Keratinocyte (primary cell): ENCODE results near the gene CDR2L. TPM values are rescaled to one million over a fixed set of nuclear protein-coding genes. Genes with fewer than 3 reads are reported as not detected.

Experiments
- DNase-seq: peaks from one replicate; pipeline ENCODE4 v3.0.0-alpha.2; 2011; ENCODE audit warnings: low read depth, missing footprints, low spot score
- FAIRE-seq: peaks from 2 replicates; lab custom pipeline; 2011; peaks lifted over from hg19 to GRCh38; lab: Jason Lieb, UNC
- H2AFZ ChIP-seq: 2 replicates; pipeline ENCODE4 v1.6.0; 2012; ENCODE audit warnings: low read length, control low read depth, inconsistent platforms; ENCODE audit not compliant: control insufficient read depth
- H3K27ac ChIP-seq: 2 replicates; pipeline ENCODE4 v1.5.1; 2011; ENCODE audit warnings: low read length; ENCODE audit not compliant: control insufficient read depth, insufficient read depth
- H3K27me3 ChIP-seq: 3 replicates; pipeline ENCODE4 v1.6.0; 2011; ENCODE audit warnings: low read length; ENCODE audit not compliant: control insufficient read depth, insufficient read depth; ENCODE audit errors: extremely low read depth
- H3K36me3 ChIP-seq, 2 experiments: 2 replicates in 1 of 2; 3 replicates in 1 of 2; pipeline ENCODE4 v1.5.1; 2011; ENCODE audit warnings: low read length in 2 of 2, mild to moderate bottlenecking in 1 of 2; ENCODE audit not compliant: control insufficient read depth in 2 of 2, insufficient read depth in 2 of 2; ENCODE audit errors: extremely low read depth in 1 of 2
- H3K4me1 ChIP-seq: 3 replicates; pipeline ENCODE4 v1.5.1; 2011; ENCODE audit warnings: low read length; ENCODE audit not compliant: control insufficient read depth, insufficient read depth; ENCODE audit errors: extremely low read depth
- H3K4me2 ChIP-seq: 3 replicates; pipeline ENCODE4 v1.6.0; 2011; ENCODE audit warnings: low read depth, low read length; ENCODE audit not compliant: control insufficient read depth, insufficient read depth; ENCODE audit errors: extremely low read depth
- H3K4me3 ChIP-seq, 3 experiments: fragments of 200-600 bp in 1 of 3; sonication (generic) in 1 of 3; 2 replicates in 2 of 3; 3 replicates in 1 of 3; pipeline ENCODE4 v1.5.1; 2011 to 2016; ENCODE audit warnings: low read length in 3 of 3, mild to moderate bottlenecking in 3 of 3, control low read depth in 2 of 3, inconsistent platforms in 1 of 3, low read depth in 1 of 3, mixed read lengths in 1 of 3, mixed run types in 1 of 3, moderate library complexity in 1 of 3; ENCODE audit not compliant: control insufficient read depth in 2 of 3, insufficient read depth in 2 of 3; ENCODE audit errors: extremely low read depth in 1 of 3
- H3K79me2 ChIP-seq: 2 replicates; pipeline ENCODE4 v1.6.0; 2012; ENCODE audit warnings: low read length; ENCODE audit not compliant: control insufficient read depth, insufficient read depth
- H3K9ac ChIP-seq: 3 replicates; pipeline ENCODE4 v1.6.0; 2011; ENCODE audit warnings: low read length; ENCODE audit not compliant: control insufficient read depth, insufficient read depth; ENCODE audit errors: extremely low read depth
- H3K9me1 ChIP-seq: 3 replicates; pipeline ENCODE4 v1.6.0; 2011; ENCODE audit warnings: low read length; ENCODE audit not compliant: control insufficient read depth, insufficient read depth; ENCODE audit errors: extremely low read depth
- H3K9me3 ChIP-seq: 2 replicates; pipeline ENCODE4 v1.5.1; 2012; ENCODE audit warnings: low read depth, low read length; ENCODE audit not compliant: control insufficient read depth
- H4K20me1 ChIP-seq: 3 replicates; pipeline ENCODE4 v1.6.0; 2011; ENCODE audit warnings: low read length; ENCODE audit not compliant: control insufficient read depth, insufficient read depth; ENCODE audit errors: extremely low read depth
- CTCF ChIP-seq, 3 experiments: IDR thresholded peaks in 1 of 3; conservative IDR thresholded peaks in 1 of 3; optimal IDR thresholded peaks in 1 of 3; 2 replicates in 2 of 3; 3 replicates in 1 of 3; pipeline versions ENCODE3 to v1.5.1; 2011; ENCODE audit warnings: low read length in 3 of 3, mild to moderate bottlenecking in 3 of 3, moderate library complexity in 2 of 3, control low read depth in 1 of 3, inconsistent platforms in 1 of 3; ENCODE audit not compliant: insufficient read depth in 2 of 3; ENCODE audit errors: extremely low read depth in 1 of 3
- EZH2 ChIP-seq: IDR thresholded peaks from one replicate; pipeline ENCODE4 v1.6.1; 2012; ENCODE audit warnings: inconsistent platforms, mild to moderate bottlenecking, low read length, moderate library complexity
- dilution Hi-C: fragments of 300-500 bp; cut with MboI; formaldehyde crosslinking; loops from one replicate; pipeline ENCODE4 v1.7.0; 2020; ENCODE audit warnings: low sequenced_read_pairs; ENCODE audit not compliant: extremely low pct_ligation_motif_present
- polyA plus RNA-seq, 5 experiments: library from polyadenylated mRNA; depleted of rRNA in 3 of 5; stranded (reverse) in 3 of 5; stranded (forward) in 1 of 5; unstranded in 1 of 5; fragments of >200 nt; gene quantifications; 1 replicate in 1 of 5; 2 replicates in 3 of 5; 3 replicates in 1 of 5; pipeline versions ENCODE4 v1.2.1 to v1.2.3, GENCODE V29; 2011 to 2012; ENCODE audit warnings: missing spikeins in 2 of 5, low read depth in 1 of 5, low replicate concordance in 1 of 5

CDR2L gene
- polyA plus RNA-seq, 1 donor (not counting 4 experiments of a cell fraction or from before 2014, with no cell fraction given), result 7.1 TPM

GRCh38 chr17:74952431-74953133 is 34.9 kb upstream of the CDR2L start:
- Histone ChIP-seq H2AFZ (no peak overlapping the region), H3K79me2 (no peaks in the 10 kb centered on the region), H3K4me1 (no peaks in the 10 kb centered on the region), H3K4me2 (no peak overlapping the region), H3K27me3 (peaks cover 6% of the 10 kb centered on the region), H3K9me1 (no peaks in the 10 kb centered on the region), H3K4me3 (no peak overlapping the region), H3K9ac (no peak overlapping the region), H3K27ac (no peak overlapping the region), H3K36me3 (no peaks in the 10 kb centered on the region), H3K9me3 (peaks cover 3% of the 10 kb centered on the region), H4K20me1 (no peaks in the 10 kb centered on the region)
- TF ChIP-seq EZH2 (no peak), CTCF (optimal IDR thresholded peaks at IDR 0.05 in 1 of 3, IDR thresholded peaks at IDR 0.05 in 1 of 3, conservative IDR thresholded peaks at IDR 0.05 in 1 of 3; ENCODE audit: extremely low read depth in 1 of 3, insufficient read depth in 2 of 3, low read length in 3 of 3) (no peak)
- no peak for DNase-seq
- no peak for FAIRE-seq
- dilution Hi-C loops, result no loop called here

- H4K20me1 ChIP-seq, result no peaks in the 10 kb centered on the region
- FAIRE-seq (no peak), DNase-seq (no peak)
- H3K9me1 ChIP-seq, result no peaks in the 10 kb centered on the region
- no peak overlapping the region for H3K9ac ChIP-seq
- no peak overlapping the region for H2AFZ ChIP-seq
- no peak overlapping the region for H3K4me2 ChIP-seq
- no peak for TF ChIP-seq EZH2
- TF ChIP-seq CTCF (optimal IDR thresholded peaks at IDR 0.05 in 1 of 3, IDR thresholded peaks at IDR 0.05 in 1 of 3, conservative IDR thresholded peaks at IDR 0.05 in 1 of 3; ENCODE audit: extremely low read depth in 1 of 3, insufficient read depth in 2 of 3, low read length in 3 of 3), result no peak
- H3K4me1 ChIP-seq, result no peaks in the 10 kb centered on the region
- H3K9me3 ChIP-seq, result peaks cover 3% of the 10 kb centered on the region
- H3K27me3 ChIP-seq, result peaks cover 6% of the 10 kb centered on the region
- no peaks in the 10 kb centered on the region for H3K79me2 ChIP-seq
- dilution Hi-C loops, result no loop called here
- H3K4me3 ChIP-seq, result no peak overlapping the region
- H3K27ac ChIP-seq, result no peak overlapping the region
- no peaks in the 10 kb centered on the region for H3K36me3 ChIP-seq
Observed at GRCh38 chr17:74953134-74953687, 34.2 kb upstream of the CDR2L start.
